K562 (cell line): ENCODE results near the gene BAHD1.

Experiments
- ATF4 ChIP-seq: fragments of 450-650 bp; formaldehyde crosslinking; IDR thresholded peaks from 2 replicates; pipeline ENCODE4 v1.4.0; 2022; ENCODE audit warnings: mild to moderate bottlenecking, moderate library complexity
- CTCF ChIP-seq, 3 experiments: IDR thresholded peaks in 2 of 3; conservative IDR thresholded peaks in 1 of 3; 2 replicates each; pipeline ENCODE4 v1.5.1; 2011 to 2012; ENCODE audit warnings: low read length in 3 of 3, mild to moderate bottlenecking in 3 of 3, control low read depth in 2 of 3, improper control_type of control experiment in 1 of 3, inconsistent platforms in 1 of 3, low read depth in 1 of 3, mixed read lengths in 1 of 3, moderate library complexity in 1 of 3; ENCODE audit not compliant: insufficient read depth in 2 of 3
- FOXK1 ChIP-seq: sonication (generic); formaldehyde crosslinking; IDR thresholded peaks from 2 replicates; pipeline ENCODE4 v1.8.0; 2022; ENCODE audit warnings: missing genetic modification reagents, mild to moderate bottlenecking, borderline replicate concordance
- GABPA ChIP-seq: fragments of 200-800 bp; sonication (Bioruptor generic); conservative IDR thresholded peaks from 2 replicates; pipeline ENCODE4 v1.6.1; 2016; ENCODE audit warnings: low read depth, missing genetic modification characterization, missing compliant biosample characterization
- GATA2 ChIP-seq: sonication (generic); formaldehyde crosslinking; IDR thresholded peaks from 2 replicates; pipeline ENCODE4 v1.4.0; 2020; ENCODE audit warnings: mild to moderate bottlenecking, missing genetic modification reagents
- GTF2F1 ChIP-seq: IDR thresholded peaks from 2 replicates; pipeline ENCODE4 v1.6.1; 2011; ENCODE audit warnings: low read depth, low read length, improper control_type of control experiment
- HDAC3 ChIP-seq: fragments of 450-650 bp; IDR thresholded peaks from 2 replicates; pipeline ENCODE4 v1.6.1; 2018; ENCODE audit warnings: borderline replicate concordance, mild to moderate bottlenecking, moderate library complexity; ENCODE audit not compliant: partially characterized antibody
- POLR2AphosphoS5 ChIP-seq: IDR thresholded peaks from 2 replicates; pipeline ENCODE4 v1.6.1; 2011; ENCODE audit warnings: mild to moderate bottlenecking, low read depth, low read length, moderate library complexity; ENCODE audit not compliant: control insufficient read depth, insufficient read depth
- SAFB2 ChIP-seq: fragments of 200-400 bp; formaldehyde crosslinking; IDR thresholded peaks from 2 replicates; pipeline ENCODE4 v1.6.1; 2018; ENCODE audit warnings: borderline replicate concordance, low read length, low read depth, moderate library complexity; ENCODE audit not compliant: severe bottlenecking
- SMC3 ChIP-seq: conservative IDR thresholded peaks from 2 replicates; pipeline ENCODE4 v1.6.1; 2011; ENCODE audit warnings: low read depth, low read length, improper control_type of control experiment; ENCODE audit not compliant: insufficient read depth
- XRCC4 ChIP-seq: IDR thresholded peaks from one replicate; pipeline ENCODE4 v1.6.1; 2011; ENCODE audit not compliant: insufficient read depth, insufficient read length; ENCODE audit errors: extremely low read depth

DNA sequence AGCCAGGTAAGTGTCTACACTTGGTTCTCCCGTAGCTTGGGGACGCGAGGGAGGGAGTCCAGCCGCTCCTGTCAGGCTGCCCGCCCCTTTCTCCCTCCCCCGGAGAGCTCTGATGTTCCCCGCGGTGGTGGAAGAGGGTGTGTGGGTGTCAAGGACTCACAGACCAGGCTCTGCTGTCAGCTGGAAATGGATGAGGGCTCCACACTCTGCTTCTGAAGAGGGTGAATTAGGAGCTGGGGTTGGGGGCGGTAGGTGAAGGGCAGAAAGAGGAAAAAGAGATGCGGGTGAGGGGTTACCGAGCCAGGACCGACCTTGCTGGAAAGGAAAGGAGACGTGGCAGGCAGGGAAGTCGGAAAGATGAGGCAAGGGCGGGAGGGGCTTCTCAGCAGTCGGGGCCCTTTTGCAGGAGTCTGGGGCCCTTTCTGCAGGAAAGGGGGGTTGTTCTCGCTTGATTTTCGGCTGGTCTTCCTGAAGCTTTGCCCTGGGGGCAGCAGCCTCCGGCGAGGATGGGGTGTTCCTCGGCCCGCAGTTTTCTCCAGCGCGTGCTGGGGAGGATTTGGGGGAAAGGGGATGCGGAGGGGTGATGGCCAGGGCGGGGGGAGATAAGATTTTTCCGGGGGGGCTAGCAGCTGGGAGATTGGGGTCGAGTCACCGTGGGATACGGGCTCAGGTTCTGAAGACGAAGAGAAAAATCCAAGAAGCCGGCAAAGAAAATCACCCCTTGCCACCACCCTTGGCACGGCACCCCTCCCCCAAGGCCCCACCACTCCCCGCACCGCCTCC lies 602 bp upstream of the BAHD1 start:
- TF ChIP-seq CTCF (IDR thresholded peaks at IDR 0.05 in 2 of 3, conservative IDR thresholded peaks at IDR 0.05 in 1 of 3; ENCODE audit: insufficient read depth in 2 of 3, low read depth in 1 of 3, low read length in 3 of 3) (no peak), SAFB2 (no peak), GATA2 (CRISPR knock-in tag) (no peak), ATF4 (CRISPR knock-in tag) (no peak), POLR2AphosphoS5 (no peak; the same call in 1 of the 2 replicates), GTF2F1 (no peak), XRCC4 (no peak), GABPA (tag) (no peak), SMC3 (no peak), FOXK1 (CRISPR knock-in tag) (no peak), HDAC3 (no peak)
